ENCODE measurements around the gene IRX2. TPM values are rescaled to one million over a fixed set of nuclear protein-coding genes. Genes with fewer than 3 reads are reported as not detected.

IRX2 gene
- total and polyA plus RNA-seq, 2 of the 8 experiments (the other 6 are each of a cell fraction or from before 2014, with no cell fraction given) = 23.4 to 40.4 TPM

GRCh38 chr5:2732004-2732403 is 19.5 kb downstream of the IRX2 start:
- Histone ChIP-seq H3K4me3 (ENCODE audit: extremely low read depth in 1 of 4, insufficient read depth in 2 of 4, low read depth in 3 of 4, low read length in 4 of 4) (no peak overlapping the region), H3K27me3 (replicated peaks in 1 of 4; ENCODE audit: control insufficient read depth in 3 of 4, extremely low read depth in 1 of 4, insufficient read depth in 3 of 4, low read length in 3 of 4) (peaks cover 0 to 8% (median 1%) of the 10 kb centered on the region in 4 experiments; a peak in 5 of 7 replicates), H3K23ac (ENCODE audit: insufficient read length) (no peak overlapping the region), H2BK20ac (ENCODE audit: low read length) (no peak overlapping the region), H3K9me3 (ENCODE audit: insufficient read depth in 2 of 2, low read depth in 1 of 2, low read length in 1 of 2) (no peaks in the 10 kb centered on the region), H3K14ac (ENCODE audit: insufficient read length) (no peak overlapping the region), H2AFZ (ENCODE audit: low read length) (no peak overlapping the region), H3K36me3 (ENCODE audit: control insufficient read depth in 2 of 4, insufficient read depth in 4 of 4, low read length in 3 of 4) (no peaks in the 10 kb centered on the region), H3K79me1 (ENCODE audit: low read depth, low read length) (no peaks in the 10 kb centered on the region), H2BK5ac (ENCODE audit: low read depth, low read length) (no peak overlapping the region), H3K56ac (replicated peaks; ENCODE audit: insufficient read length, low read depth, low read length) (no peak overlapping the region), H4K20me1 (replicated peaks in 1 of 2; ENCODE audit: control insufficient read depth in 1 of 2, insufficient read depth in 2 of 2, low read length in 2 of 2) (peaks cover 0 to 1% of the 10 kb centered on the region in 2 experiments), H3K27ac (ENCODE audit: low read depth, low read length) (no peak overlapping the region), H2BK120ac (replicated peaks; ENCODE audit: low read depth, low read length) (no peak overlapping the region), H2AK5ac (ENCODE audit: low read depth, low read length) (no peak overlapping the region), H4K8ac (ENCODE audit: extremely low read depth, insufficient read depth, low read length) (no peak overlapping the region; the same call in 1 of the 2 replicates), H4K5ac (ENCODE audit: insufficient read length, low read depth, low read length) (no peak overlapping the region), H3K9ac (replicated peaks in 1 of 4; ENCODE audit: extremely low read depth in 1 of 4, low read depth in 3 of 4, low read length in 3 of 4) (no peak overlapping the region), H3K23me2 (ENCODE audit: low read depth, low read length) (no peaks in the 10 kb centered on the region), H2BK12ac (ENCODE audit: low read depth, low read length) (no peak overlapping the region), H3K4ac (replicated peaks; ENCODE audit: insufficient read length, low read depth, low read length) (no peak overlapping the region), H3K79me2 (ENCODE audit: control insufficient read depth in 1 of 2, insufficient read depth in 2 of 2, low read length in 2 of 2) (no peaks in the 10 kb centered on the region), H2BK15ac (ENCODE audit: low read length) (no peak overlapping the region), H4K91ac (replicated peaks; ENCODE audit: insufficient read length, low read length) (no peak overlapping the region), H3K4me1 (replicated peaks in 1 of 4; ENCODE audit: control insufficient read depth in 3 of 4, insufficient read depth in 4 of 4, low read length in 3 of 4) (no peaks in the 10 kb centered on the region), H3K18ac (ENCODE audit: extremely low read depth, low read length) (no peak overlapping the region), H3K4me2 (ENCODE audit: insufficient read depth in 1 of 2, low read depth in 2 of 2, low read length in 2 of 2) (no peak overlapping the region)
- ChIA-PET POLR2A (ENCODE audit: partially characterized antibody) (interaction anchor here (0.7 to 0.9 kb wide), 3 partner anchors 18 to 22 kb away, joined by 3 to 4 read pairs (median 3); partner anchors contain the start of gene IRX2), CTCF (ENCODE audit: partially characterized antibody) (interaction anchor here (0.8 to 1.9 kb wide), 5 partner anchors 17 to 170 kb away, joined by 3 to 5 read pairs (median 4); no protein-coding TSS in a partner anchor)
- FAIRE-seq (no peak), DNase-seq (ENCODE audit: low read depth in 1 of 2, low spot score in 2 of 2) (peak in 1 of 2 experiments; percentile 23)
- 92% methylated on average over 4 of the region's 4 CpGs; no CpG with 5 or more reads in 1 of the 2 experiments for WGBS, 2 experiments (ENCODE audit: extremely low coverage in 1 of 2, insufficient coverage in 1 of 2, insufficient read length in 1 of 2, insufficient replicate concordance in 2 of 2, low coverage in 1 of 2, low lambda C conversion rate in 2 of 2, missing lambda C conversion rate in 1 of 2)
- TF ChIP-seq TCF12 (IDR thresholded peaks at IDR 0.05; ENCODE audit: low read depth, low read length) (no peak), TAF1 (IDR thresholded peaks at IDR 0.05; ENCODE audit: low read depth, low read length) (no peak), KDM1A (IDR thresholded peaks at IDR 0.05; ENCODE audit: borderline replicate concordance, low read length) (no peak), BRCA1 (IDR thresholded peaks at IDR 0.05; ENCODE audit: low read depth, low read length) (no peak), USF2 (IDR thresholded peaks at IDR 0.05; ENCODE audit: low read length) (no peak), POLR2AphosphoS5 (IDR thresholded peaks at IDR 0.05; ENCODE audit: low read depth, low read length) (no peak), GTF2F1 (IDR thresholded peaks at IDR 0.05; ENCODE audit: borderline replicate concordance, low read depth, low read length) (no peak), TEAD4 (IDR thresholded peaks at IDR 0.05; ENCODE audit: low read depth, low read length) (no peak), GABPA (IDR thresholded peaks at IDR 0.05; ENCODE audit: borderline replicate concordance, insufficient read depth, low read length) (no peak), MAFK (IDR thresholded peaks at IDR 0.05; ENCODE audit: low read depth, low read length) (no peak)
- TF ChIP-seq, protein P1, sequence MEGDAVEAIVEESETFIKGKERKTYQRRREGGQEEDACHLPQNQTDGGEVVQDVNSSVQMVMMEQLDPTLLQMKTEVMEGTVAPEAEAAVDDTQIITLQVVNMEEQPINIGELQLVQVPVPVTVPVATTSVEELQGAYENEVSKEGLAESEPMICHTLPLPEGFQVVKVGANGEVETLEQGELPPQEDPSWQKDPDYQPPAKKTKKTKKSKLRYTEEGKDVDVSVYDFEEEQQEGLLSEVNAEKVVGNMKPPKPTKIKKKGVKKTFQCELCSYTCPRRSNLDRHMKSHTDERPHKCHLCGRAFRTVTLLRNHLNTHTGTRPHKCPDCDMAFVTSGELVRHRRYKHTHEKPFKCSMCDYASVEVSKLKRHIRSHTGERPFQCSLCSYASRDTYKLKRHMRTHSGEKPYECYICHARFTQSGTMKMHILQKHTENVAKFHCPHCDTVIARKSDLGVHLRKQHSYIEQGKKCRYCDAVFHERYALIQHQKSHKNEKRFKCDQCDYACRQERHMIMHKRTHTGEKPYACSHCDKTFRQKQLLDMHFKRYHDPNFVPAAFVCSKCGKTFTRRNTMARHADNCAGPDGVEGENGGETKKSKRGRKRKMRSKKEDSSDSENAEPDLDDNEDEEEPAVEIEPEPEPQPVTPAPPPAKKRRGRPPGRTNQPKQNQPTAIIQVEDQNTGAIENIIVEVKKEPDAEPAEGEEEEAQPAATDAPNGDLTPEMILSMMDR (IDR thresholded peaks at IDR 0.05; ENCODE audit: control extremely low read depth in 1 of 3, insufficient read depth in 1 of 3, low read depth in 1 of 3, low read length in 3 of 3) = no peak
